CD4-positive, alpha-beta memory T cell (primary cell): ENCODE results near the gene SRRM2. TPM values are rescaled to one million over a fixed set of nuclear protein-coding genes. Genes with fewer than 3 reads are reported as not detected.

Experiments used
- CTCF ChIA-PET: fragments of 350-600 bp; sonication (Branson Sonifier 250); formaldehyde crosslinking; loops from one replicate; lab custom pipeline; 2021; ENCODE audit warnings: inconsistent platforms; ENCODE audit not compliant: partially characterized antibody; lab: Charles Lee
- POLR2A ChIA-PET: fragments of 350-600 bp; sonication (Branson Sonifier 250); formaldehyde crosslinking; loops from one replicate; lab custom pipeline; 2021; ENCODE audit not compliant: partially characterized antibody; lab: Charles Lee
- DNase-seq, 5 donors: peaks; one replicate each; pipeline versions ENCODE4 v3.0.0 to v3.0.0-alpha.2; 2020 to 2022; ENCODE audit warnings: mixed read lengths in 1 of 5
- H3K27ac ChIP-seq: one replicate; pipeline ENCODE4 v1.7.0; 2013; ENCODE audit warnings: low read depth, low read length
- H3K27me3 ChIP-seq: 2 replicates; pipeline ENCODE4 v1.7.0; 2013; ENCODE audit warnings: mild to moderate bottlenecking, low read length, moderate library complexity; ENCODE audit not compliant: insufficient read depth
- H3K36me3 ChIP-seq: 2 replicates; pipeline ENCODE4 v1.7.0; 2013; ENCODE audit warnings: mild to moderate bottlenecking, low read length, moderate library complexity; ENCODE audit not compliant: insufficient read depth
- H3K4me1 ChIP-seq: 2 replicates; pipeline ENCODE4 v1.7.0; 2013; ENCODE audit warnings: mild to moderate bottlenecking, low read length, moderate library complexity; ENCODE audit not compliant: insufficient read depth
- H3K4me3 ChIP-seq, 2 donors: one replicate each; pipeline ENCODE4 v1.7.0; 2013; ENCODE audit warnings: low read length in 2 of 2, mild to moderate bottlenecking in 1 of 2
- H3K9me3 ChIP-seq, 2 donors: one replicate each; pipeline ENCODE4 v1.7.0; 2013; ENCODE audit warnings: low read length in 2 of 2, control low read depth in 1 of 2; ENCODE audit not compliant: control insufficient read depth in 1 of 2
- H3K27ac Mint-ChIP-seq, 7 donors: one replicate each; pipeline ENCODE4 v1.8.0; 2020 to 2021; ENCODE audit warnings: mixed read lengths in 7 of 7, mild to moderate bottlenecking in 6 of 7, inconsistent platforms in 3 of 7, moderate library complexity in 3 of 7
- H3K27me3 Mint-ChIP-seq, 2 donors: one replicate each; pipeline ENCODE4 v1.8.0; 2020 to 2021; ENCODE audit warnings: mixed read lengths in 2 of 2
- H3K36me3 Mint-ChIP-seq, 2 donors: one replicate each; pipeline ENCODE4 v1.8.0; 2020 to 2021; ENCODE audit warnings: mixed read lengths in 2 of 2, inconsistent platforms in 1 of 2, mild to moderate bottlenecking in 1 of 2
- H3K4me1 Mint-ChIP-seq, 4 donors: one replicate each; pipeline ENCODE4 v1.8.0; 2020 to 2021; ENCODE audit warnings: mixed read lengths in 4 of 4, mild to moderate bottlenecking in 1 of 4
- H3K4me3 Mint-ChIP-seq, 8 donors: one replicate each; pipeline ENCODE4 v1.8.0; 2020 to 2021; ENCODE audit warnings: mixed read lengths in 8 of 8, mild to moderate bottlenecking in 7 of 8, moderate library complexity in 6 of 8, inconsistent platforms in 3 of 8
- H3K9me3 Mint-ChIP-seq, 8 donors: one replicate each; pipeline ENCODE4 v1.8.0; 2020 to 2021; ENCODE audit warnings: mixed read lengths in 8 of 8, mild to moderate bottlenecking in 5 of 8, inconsistent platforms in 3 of 8, moderate library complexity in 1 of 8
- intact Hi-C: fragments of 100-400 bp; cut with micrococcal nuclease; formaldehyde crosslinking; loops from one replicate; pipeline ENCODE4 v1.15.1; 2023
- polyA plus RNA-seq, 2 donors: library from polyadenylated mRNA; unstranded; fragments of 300-500 nt; fragmentation: Illumina TruSeq; gene quantifications; one replicate each; pipeline ENCODE4 v1.2.3, GENCODE V29; 2021
- total RNA-seq, 2 experiments: library from RNA; stranded (reverse); gene quantifications; one replicate each; pipeline ENCODE4 v1.2.3, GENCODE V29; 2021

Gene SRRM2
- total and polyA plus RNA-seq, 4 experiments from 2014 or later = 11.8 to 1,137 (median 625) TPM

DNA sequence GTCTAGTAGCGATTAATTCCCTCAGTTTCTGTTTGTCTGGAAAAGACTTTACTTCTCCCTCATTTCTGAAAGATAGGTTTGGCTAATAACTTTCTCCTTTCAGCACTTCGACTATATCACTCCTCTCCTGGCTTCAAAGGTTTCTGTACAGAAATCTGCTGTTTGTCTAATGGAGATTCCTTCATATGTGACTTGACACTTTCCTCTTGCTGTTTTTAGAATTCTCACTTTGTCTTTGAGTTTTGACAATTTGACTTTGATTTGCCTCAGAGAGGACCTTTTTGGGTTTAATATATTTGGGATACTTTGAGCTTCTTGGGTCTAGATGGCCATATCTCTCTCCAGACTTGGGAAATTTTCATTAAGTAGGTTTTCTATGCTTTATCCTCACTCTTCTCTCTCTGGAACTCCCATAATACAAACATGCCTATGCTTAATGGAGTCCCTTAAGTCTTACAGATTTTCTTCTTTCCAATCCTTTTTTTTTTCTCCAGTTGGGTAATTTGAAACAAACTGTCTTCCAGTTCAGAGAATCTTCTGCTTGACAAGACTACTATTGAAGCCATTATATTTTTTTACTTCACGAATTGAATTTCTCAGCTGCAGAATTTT, 56.8 kb downstream of the SRRM2 start:
- H3K4me3 ChIP-seq = no peak overlapping the region
- H3K27me3 ChIP-seq = no peaks in the 10 kb centered on the region
- DNase-seq = no peak
- CTCF ChIA-PET = no interaction called here
- no peaks in the 10 kb centered on the region for H3K4me1 ChIP-seq
- Mint-ChIP-seq H3K4me3 (no peak overlapping the region), H3K27ac (no peak overlapping the region), H3K9me3 (peaks cover 0 to 12% (median 4%) of the 10 kb centered on the region in 8 donors), H3K27me3 (peaks cover 12 to 15% of the 10 kb centered on the region in 2 donors), H3K36me3 (no peaks in the 10 kb centered on the region), H3K4me1 (no peaks in the 10 kb centered on the region)
- no peaks in the 10 kb centered on the region for H3K36me3 ChIP-seq
- no peak overlapping the region for H3K27ac ChIP-seq
- peaks cover 0 to 3% of the 10 kb centered on the region in 2 donors for H3K9me3 ChIP-seq
- intact Hi-C loops = no loop called here
- POLR2A ChIA-PET = no interaction called here

DNA sequence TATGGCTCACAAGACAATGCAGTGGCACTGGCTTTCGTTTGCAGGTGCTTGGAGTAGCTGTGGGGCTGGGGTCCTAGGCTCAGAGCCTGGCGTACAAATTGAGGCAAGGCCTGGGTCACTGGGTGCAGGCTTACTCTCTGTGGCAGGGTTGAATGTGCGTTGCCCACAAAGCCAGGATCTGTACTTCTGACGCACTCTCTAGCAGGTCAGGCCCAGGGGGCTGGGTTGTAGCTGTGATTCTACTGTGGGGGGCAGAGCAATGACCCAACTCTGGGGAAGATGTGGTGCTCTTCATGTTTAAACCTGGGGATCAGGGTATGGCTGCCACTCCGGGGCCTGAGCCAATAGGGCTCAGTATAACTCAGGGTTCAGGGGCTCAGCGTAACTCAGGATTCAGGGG, 58.2 kb downstream of the SRRM2 start:
- H3K9me3 ChIP-seq = no peaks in the 10 kb centered on the region
- CTCF ChIA-PET = no interaction called here
- H3K9me3 Mint-ChIP-seq = peaks cover 0 to 10% (median 0%) of the 10 kb centered on the region in 8 donors
- no peak overlapping the region for H3K4me3 Mint-ChIP-seq
- DNase-seq = no peak
- peaks cover 10 to 16% of the 10 kb centered on the region in 2 donors for H3K27me3 Mint-ChIP-seq
- intact Hi-C loops = no loop called here
- no peaks in the 10 kb centered on the region for H3K4me1 Mint-ChIP-seq
- H3K4me3 ChIP-seq = no peak overlapping the region
- H3K36me3 Mint-ChIP-seq = no peaks in the 10 kb centered on the region
- no peaks in the 10 kb centered on the region for H3K27me3 ChIP-seq
- no peak overlapping the region for H3K27ac Mint-ChIP-seq
- POLR2A ChIA-PET = no interaction called here
- no peaks in the 10 kb centered on the region for H3K4me1 ChIP-seq
- H3K36me3 ChIP-seq = no peaks in the 10 kb centered on the region
- no peak overlapping the region for H3K27ac ChIP-seq

DNA sequence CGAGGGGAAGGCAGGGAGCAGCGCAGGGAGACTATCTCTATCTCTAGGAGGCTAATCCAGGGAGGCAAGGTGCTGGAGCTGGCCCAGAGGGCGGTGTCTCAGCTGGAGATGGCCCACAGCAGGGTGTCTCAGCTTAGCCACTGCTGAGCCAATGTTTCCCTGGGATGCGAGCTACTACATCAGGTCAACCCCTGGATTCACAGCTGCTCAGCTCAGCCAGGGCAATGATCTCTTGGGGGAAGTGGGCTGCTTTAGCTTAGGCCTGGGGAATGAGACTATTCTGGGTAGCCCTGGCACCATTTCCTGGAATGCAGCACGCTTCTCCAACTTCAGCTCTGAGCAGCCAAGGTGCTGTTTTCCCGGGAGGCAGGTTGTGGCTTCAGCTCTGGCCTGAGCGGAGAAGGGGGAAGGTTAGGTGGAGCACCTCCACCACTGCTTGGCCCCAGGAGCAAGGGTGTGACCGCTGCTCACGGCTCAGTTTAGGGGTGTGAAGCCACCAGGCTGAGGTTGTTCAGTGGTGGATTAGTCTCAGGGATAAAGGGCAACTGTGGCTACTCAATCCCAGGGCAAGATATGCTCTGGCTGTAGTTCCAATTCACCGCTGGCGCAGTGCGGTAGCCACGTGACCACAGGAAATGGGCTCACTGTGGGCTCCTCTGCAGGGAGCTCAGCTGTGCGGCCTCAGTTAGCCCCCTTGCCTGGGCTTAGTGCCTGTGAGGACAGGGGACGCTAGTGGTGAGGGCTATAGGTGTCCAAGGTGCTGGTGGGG, 59.4 kb downstream of the SRRM2 start:
- POLR2A ChIA-PET = no interaction called here
- H3K27ac ChIP-seq = no peak overlapping the region
- Mint-ChIP-seq H3K9me3 (peaks cover 0 to 10% (median 0%) of the 10 kb centered on the region in 8 donors), H3K36me3 (no peaks in the 10 kb centered on the region), H3K4me1 (no peaks in the 10 kb centered on the region), H3K27me3 (peaks cover 8 to 16% of the 10 kb centered on the region in 2 donors), H3K4me3 (no peak overlapping the region), H3K27ac (no peak overlapping the region)
- H3K27me3 ChIP-seq = no peaks in the 10 kb centered on the region
- no peaks in the 10 kb centered on the region for H3K36me3 ChIP-seq
- no peaks in the 10 kb centered on the region for H3K4me1 ChIP-seq
- CTCF ChIA-PET = no interaction called here
- H3K9me3 ChIP-seq = no peaks in the 10 kb centered on the region
- intact Hi-C loops = no loop called here
- no peak for DNase-seq
- no peak overlapping the region for H3K4me3 ChIP-seq

DNA sequence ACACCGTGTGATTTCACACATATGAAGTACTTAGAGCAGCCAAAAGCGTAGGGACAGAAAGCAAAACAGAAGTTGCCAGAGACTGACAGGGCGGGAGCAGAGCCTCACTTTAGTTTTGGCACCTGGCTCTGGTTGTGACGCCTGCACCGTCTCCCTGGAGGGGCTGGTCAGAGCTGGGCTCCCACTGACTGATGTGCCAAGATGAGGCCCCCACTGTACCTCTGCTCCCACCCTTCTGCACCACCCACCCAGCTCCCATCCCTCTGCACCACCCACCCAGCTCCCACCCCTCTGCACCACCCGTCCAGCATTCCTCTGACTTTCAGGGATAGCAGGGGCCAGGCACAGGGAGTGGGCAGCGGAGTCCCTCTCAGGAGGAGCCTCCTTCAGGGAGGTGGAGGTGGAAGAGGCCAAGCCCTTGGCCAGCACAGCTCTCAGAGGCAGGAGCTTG, 61.4 kb downstream of the SRRM2 start:
- Histone ChIP-seq H3K27me3 (no peaks in the 10 kb centered on the region), H3K9me3 (no peaks in the 10 kb centered on the region), H3K4me1 (no peaks in the 10 kb centered on the region), H3K36me3 (no peaks in the 10 kb centered on the region), H3K4me3 (no peak overlapping the region), H3K27ac (no peak overlapping the region)
- H3K36me3 Mint-ChIP-seq = no peaks in the 10 kb centered on the region
- H3K27ac Mint-ChIP-seq = no peak overlapping the region
- H3K9me3 Mint-ChIP-seq = peaks cover 0 to 8% (median 0%) of the 10 kb centered on the region in 8 donors
- no peak for DNase-seq
- CTCF ChIA-PET = no interaction called here
- H3K4me1 Mint-ChIP-seq = no peaks in the 10 kb centered on the region
- peaks cover 3 to 8% of the 10 kb centered on the region in 2 donors for H3K27me3 Mint-ChIP-seq
- H3K4me3 Mint-ChIP-seq = no peak overlapping the region
- intact Hi-C loops = no loop called here
- POLR2A ChIA-PET = no interaction called here

DNA sequence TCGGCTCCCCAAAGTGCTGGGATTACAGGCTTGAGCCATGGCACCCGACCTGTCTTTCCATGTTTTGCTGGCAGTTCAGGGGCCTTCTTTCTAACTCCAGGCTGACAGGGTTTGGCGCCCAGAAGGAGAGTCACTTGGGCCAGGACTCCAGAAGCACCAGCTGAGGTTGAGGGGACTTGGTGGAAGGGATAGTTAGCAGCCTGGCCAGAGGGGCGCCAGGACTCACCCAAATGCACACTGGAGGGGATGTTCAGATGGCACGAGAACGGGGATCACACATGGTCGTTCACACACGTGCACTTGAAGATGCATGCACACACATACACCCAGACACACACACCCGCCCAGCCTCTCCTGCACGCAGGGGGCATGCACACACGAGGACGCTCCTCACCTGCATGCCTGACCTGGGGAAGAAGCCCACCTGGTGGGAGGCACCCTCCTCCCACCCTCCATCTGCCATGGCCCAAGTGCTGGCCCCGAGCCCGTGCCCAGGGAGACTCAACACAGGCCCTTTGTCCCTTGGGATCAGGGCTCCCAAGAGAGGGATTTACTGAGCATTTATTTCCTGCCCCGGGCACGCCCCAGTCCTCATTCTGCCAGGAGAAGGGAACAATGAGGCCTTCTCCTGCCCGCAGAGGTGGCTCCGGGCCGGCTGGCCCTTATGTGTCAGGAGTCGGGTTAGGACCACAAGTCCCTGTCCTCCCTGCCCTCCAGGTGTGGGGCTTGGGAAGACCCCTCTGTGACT, 62.3 kb downstream of the SRRM2 start:
- peaks cover 0 to 3% (median 0%) of the 10 kb centered on the region in 8 donors for H3K9me3 Mint-ChIP-seq
- Histone ChIP-seq H3K36me3 (no peaks in the 10 kb centered on the region), H3K27ac (no peak overlapping the region), H3K4me3 (no peak overlapping the region), H3K9me3 (no peaks in the 10 kb centered on the region), H3K4me1 (no peaks in the 10 kb centered on the region), H3K27me3 (no peaks in the 10 kb centered on the region)
- POLR2A ChIA-PET = no interaction called here
- H3K27me3 Mint-ChIP-seq = peaks cover 0 to 6% of the 10 kb centered on the region in 2 donors
- no peak overlapping the region for H3K4me3 Mint-ChIP-seq
- intact Hi-C loops = no loop called here
- H3K36me3 Mint-ChIP-seq = no peaks in the 10 kb centered on the region
- no peak overlapping the region for H3K27ac Mint-ChIP-seq
- CTCF ChIA-PET = interaction anchor here (1.2 kb wide), 1 partner anchor 53 kb away, joined by 4 read pairs; no protein-coding TSS in a partner anchor
- no peaks in the 10 kb centered on the region for H3K4me1 Mint-ChIP-seq
- DNase-seq = no peak

DNA sequence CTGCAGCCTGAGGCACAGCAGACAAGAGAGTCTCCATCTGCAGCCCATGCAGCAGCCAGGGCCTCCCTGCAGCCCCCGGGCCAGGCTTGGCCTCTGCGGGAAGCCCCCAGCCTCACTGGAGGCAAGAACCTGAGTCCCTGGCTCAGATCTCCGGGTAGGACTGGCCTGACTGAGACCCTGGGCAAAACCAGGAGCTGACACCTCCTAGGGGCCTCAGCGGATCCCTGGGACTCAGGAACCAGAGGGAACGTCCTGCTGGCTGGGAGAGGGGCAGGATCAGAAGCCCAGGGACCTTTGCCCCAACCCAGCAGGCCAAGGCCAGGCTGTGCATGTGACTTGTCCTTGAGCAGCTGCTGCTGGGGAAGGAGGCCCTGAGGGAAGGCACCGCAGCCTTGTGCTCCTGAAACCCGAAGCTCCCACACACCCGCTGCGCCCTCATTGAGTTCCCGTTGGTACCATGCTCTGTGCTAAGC, 62.9 kb downstream of the SRRM2 start:
- POLR2A ChIA-PET = no interaction called here
- Mint-ChIP-seq H3K4me1 (no peaks in the 10 kb centered on the region), H3K9me3 (peaks cover 0 to 1% (median 0%) of the 10 kb centered on the region in 8 donors), H3K4me3 (no peak overlapping the region), H3K27me3 (peaks cover 0 to 6% of the 10 kb centered on the region in 2 donors), H3K27ac (no peak overlapping the region), H3K36me3 (no peaks in the 10 kb centered on the region)
- no peak for DNase-seq
- Histone ChIP-seq H3K27ac (no peak overlapping the region), H3K9me3 (no peaks in the 10 kb centered on the region), H3K4me1 (no peaks in the 10 kb centered on the region), H3K4me3 (no peak overlapping the region), H3K27me3 (no peaks in the 10 kb centered on the region), H3K36me3 (no peaks in the 10 kb centered on the region)
- intact Hi-C loops = no loop called here
- CTCF ChIA-PET = interaction anchor here (1.2 kb wide), 1 partner anchor 53 kb away, joined by 4 read pairs; no protein-coding TSS in a partner anchor
